Naive thymus-derived CD8-positive, alpha-beta T cell (primary cell): ENCODE results near the gene BTBD2. TPM values are rescaled to one million over a fixed set of nuclear protein-coding genes. Genes with fewer than 3 reads are reported as not detected.

Source experiments
- ATAC-seq, 2 donors: fragments of 150-1000 bp; cut with Tn5 transposase in 1 of 2; sonication (Bioruptor Pico), chemical (Tn5 transposase) in 1 of 2; 1 replicate in 1 of 2; 2 replicates in 1 of 2; pipeline ENCODE4 v1.10.0; 2021; ENCODE audit warnings: mild to moderate bottlenecking in 2 of 2, moderate library complexity in 2 of 2
- POLR2A ChIA-PET: fragments of 350-600 bp; sonication (Branson Sonifier 250); formaldehyde crosslinking; loops from one replicate; lab custom pipeline; 2021; ENCODE audit warnings: antibody characterized with exemption; lab: Charles Lee
- DNase-seq, 10 donors: peaks; one replicate each; pipeline versions ENCODE4 v3.0.0 to v3.0.0-alpha.2; 2020 to 2022
- H3K27ac Mint-ChIP-seq, 10 donors: one replicate each; pipeline ENCODE4 v1.8.0; 2020 to 2022; ENCODE audit warnings: mild to moderate bottlenecking in 10 of 10, mixed read lengths in 10 of 10, moderate library complexity in 4 of 10, inconsistent platforms in 1 of 10
- H3K27me3 Mint-ChIP-seq, 5 donors: one replicate each; pipeline ENCODE4 v1.8.0; 2021 to 2022; ENCODE audit warnings: mixed read lengths in 5 of 5
- H3K36me3 Mint-ChIP-seq, 3 donors: one replicate each; pipeline ENCODE4 v1.8.0; 2020 to 2022; ENCODE audit warnings: mixed read lengths in 3 of 3, mild to moderate bottlenecking in 2 of 3, inconsistent platforms in 1 of 3
- H3K4me1 Mint-ChIP-seq, 4 donors: one replicate each; pipeline ENCODE4 v1.8.0; 2021 to 2022; ENCODE audit warnings: mixed read lengths in 4 of 4
- H3K4me3 Mint-ChIP-seq, 10 donors: one replicate each; pipeline ENCODE4 v1.8.0; 2020 to 2022; ENCODE audit warnings: mild to moderate bottlenecking in 10 of 10, mixed read lengths in 10 of 10, moderate library complexity in 6 of 10, inconsistent platforms in 1 of 10
- H3K9me3 Mint-ChIP-seq, 9 donors: one replicate each; pipeline ENCODE4 v1.8.0; 2020 to 2022; ENCODE audit warnings: mixed read lengths in 9 of 9, mild to moderate bottlenecking in 3 of 9, inconsistent platforms in 1 of 9, moderate library complexity in 1 of 9
- polyA plus RNA-seq, 3 donors: library from polyadenylated mRNA; unstranded; fragments of 300-500 nt; fragmentation: Illumina TruSeq; gene quantifications; one replicate each; pipeline ENCODE4 v1.2.3, GENCODE V29; 2021
- total RNA-seq, 8 experiments: library from RNA in 2 of 8; stranded (reverse) in 2 of 8; gene quantifications; one replicate each; pipeline ENCODE4 v1.2.3 and lab custom pipeline; 2021 to 2026

Gene BTBD2
- total RNA-seq, result 10 to 100 TPM; 58.0 to 64.1 TPM
- polyA plus RNA-seq, result 1 to 10 TPM; 3.2 to 7.3 (median 4.8) TPM
- total RNA-seq (lab: John Stamatoyannopoulos, UW), result 14.0 to 54.9 (median 40.6) reads per million in 6 experiments

- ATAC-seq, result peak in 1 of 2 donors; percentile 18
These were observed at the start of gene BTBD2 for GRCh38 chr19:2015608-2015950. TSS of gene BTBD2 (minus strand) at chr19:2015714. CDS start at chr19:2015703, 11 bp downstream.

GRCh38 chr19:2064788-2065524 lies 49.4 kb upstream of the BTBD2 start:
- POLR2A ChIA-PET, result interaction anchor here (0.6 to 9.9 kb wide), 3 partner anchors 8 to 265 kb away, joined by 3 to 112 read pairs (median 4); partner anchors contain the start of gene MKNK2
- H3K27ac Mint-ChIP-seq, result peak overlapping the region; percentile 14 to 80 (median 52)
- no peak for ATAC-seq
- DNase-seq, result no peak
- no peaks in the 10 kb centered on the region for H3K9me3 Mint-ChIP-seq
- peaks cover 9 to 44% (median 37%) of the 10 kb centered on the region in 4 donors for H3K4me1 Mint-ChIP-seq
- H3K4me3 Mint-ChIP-seq, result no peak overlapping the region
- no peaks in the 10 kb centered on the region for H3K27me3 Mint-ChIP-seq
- no peaks in the 10 kb centered on the region for H3K36me3 Mint-ChIP-seq

More at GRCh38 chr19:2015608-2015950, at the start of gene BTBD2:
- Mint-ChIP-seq H3K4me3 (peak within 1 kb of the TSS; percentile 62 to 87 (median 69)), H3K27me3 (no peaks in the 10 kb centered on the region), H3K9me3 (no peaks in the 10 kb centered on the region), H3K36me3 (peaks cover 0 to 13% (median 6%) of the 10 kb centered on the region in 3 donors), H3K27ac (peak within 1 kb of the TSS in 9 of 10 donors; percentile 9 to 85 (median 63)), H3K4me1 (peaks cover 11 to 41% (median 29%) of the 10 kb centered on the region in 4 donors)
- POLR2A ChIA-PET, result interaction anchor here (1.0 to 2.3 kb wide), 2 partner anchors 32 to 36 kb away, joined by 3 to 6 read pairs; no protein-coding TSS in a partner anchor
- peak in 5 of 10 donors; percentile 21 to 51 (median 33) for DNase-seq

- ATAC-seq (no peak), DNase-seq (no peak)
- H3K4me3 Mint-ChIP-seq, result no peak overlapping the region
- POLR2A ChIA-PET, result interaction anchor here (0.9 to 9.9 kb wide), 3 partner anchors 8 to 20 kb away, joined by 4 to 112 read pairs (median 38); partner anchors contain the start of gene MKNK2
- H3K9me3 Mint-ChIP-seq, result no peaks in the 10 kb centered on the region
- no peaks in the 10 kb centered on the region for H3K36me3 Mint-ChIP-seq
- H3K4me1 Mint-ChIP-seq, result peaks cover 5 to 41% (median 34%) of the 10 kb centered on the region in 4 donors
- H3K27me3 Mint-ChIP-seq, result no peaks in the 10 kb centered on the region
- H3K27ac Mint-ChIP-seq, result peak overlapping the region in 6 of 10 donors; percentile 14 to 65 (median 40)
These were observed 48.9 kb upstream of the BTBD2 start for GRCh38 chr19:2064395-2064787.

GRCh38 chr19:2063824-2064223 lies 48.3 kb upstream of the BTBD2 start:
- H3K27me3 Mint-ChIP-seq, result no peaks in the 10 kb centered on the region
- no peak for ATAC-seq
- POLR2A ChIA-PET, result interaction anchor here (3.0 to 17.6 kb wide), 4 partner anchors 14 to 30 kb away, joined by 33 to 255 read pairs (median 75); partner anchors contain the start of genes MKNK2 and MOB3A

GRCh38 chr19:2062770-2063169 lies 47.3 kb upstream of the BTBD2 start:
- DNase-seq, result no peak
- ATAC-seq, result no peak
- peaks cover 8 to 47% (median 37%) of the 10 kb centered on the region in 4 donors for H3K4me1 Mint-ChIP-seq
- H3K27ac Mint-ChIP-seq, result peak overlapping the region in 9 of 10 donors; percentile 44 to 98 (median 97)
- POLR2A ChIA-PET, result interaction anchor here (1.3 to 17.6 kb wide), 6 partner anchors 12 to 44 kb away, joined by 8 to 255 read pairs (median 36); partner anchors contain the start of genes MKNK2 and MOB3A
- H3K27me3 Mint-ChIP-seq, result no peaks in the 10 kb centered on the region
- H3K36me3 Mint-ChIP-seq, result no peaks in the 10 kb centered on the region
- peak overlapping the region; percentile 66 to 96 (median 90) for H3K4me3 Mint-ChIP-seq
- H3K9me3 Mint-ChIP-seq, result no peaks in the 10 kb centered on the region

More at GRCh38 chr19:2063824-2064223, 48.3 kb upstream of the BTBD2 start:
- Mint-ChIP-seq H3K9me3 (no peaks in the 10 kb centered on the region), H3K4me1 (peaks cover 5 to 42% (median 30%) of the 10 kb centered on the region in 4 donors), H3K36me3 (no peaks in the 10 kb centered on the region), H3K27ac (peak overlapping the region in 8 of 10 donors; percentile 32 to 89 (median 60)), H3K4me3 (peak overlapping the region in 6 of 10 donors; percentile 7 to 66 (median 32))
- DNase-seq, result no peak

- POLR2A ChIA-PET, result interaction anchor here (1.0 to 17.6 kb wide), 10 partner anchors 8 to 165 kb away, joined by 3 to 255 read pairs (median 10); partner anchors contain the start of genes MKNK2 and MOB3A
- no peaks in the 10 kb centered on the region for H3K36me3 Mint-ChIP-seq
- DNase-seq (no peak), ATAC-seq (no peak)
- H3K4me3 Mint-ChIP-seq, result peak overlapping the region; percentile 86 to 96 (median 92)
- H3K27me3 Mint-ChIP-seq, result no peaks in the 10 kb centered on the region
- no peaks in the 10 kb centered on the region for H3K9me3 Mint-ChIP-seq
- H3K4me1 Mint-ChIP-seq, result peaks cover 8 to 51% (median 37%) of the 10 kb centered on the region in 4 donors
- peak overlapping the region; percentile 44 to 98 (median 94) for H3K27ac Mint-ChIP-seq
These were observed 46.8 kb upstream of the BTBD2 start for GRCh38 chr19:2062389-2062729.

GRCh38 chr19:2061495-2062388 lies 46.2 kb upstream of the BTBD2 start:
- no peaks in the 10 kb centered on the region for H3K27me3 Mint-ChIP-seq
- no peaks in the 10 kb centered on the region for H3K9me3 Mint-ChIP-seq
- peaks cover 8 to 56% (median 38%) of the 10 kb centered on the region in 4 donors for H3K4me1 Mint-ChIP-seq
- POLR2A ChIA-PET, result interaction anchor here (1.0 to 17.6 kb wide), 11 partner anchors 9 to 164 kb away, joined by 3 to 255 read pairs (median 8); partner anchors contain the start of genes MKNK2 and MOB3A
- H3K27ac Mint-ChIP-seq, result peak overlapping the region; percentile 87 to 98 (median 98)
- peak; percentile 89 to 93 for ATAC-seq
- H3K4me3 Mint-ChIP-seq, result peak overlapping the region; percentile 86 to 96 (median 92)
- no peaks in the 10 kb centered on the region for H3K36me3 Mint-ChIP-seq
- peak; percentile 99 to 100 (median 100) for DNase-seq

- peak; percentile 62 to 73 for ATAC-seq
These were observed 45.5 kb upstream of the BTBD2 start for GRCh38 chr19:2060884-2061494.

GRCh38 chr19:2059422-2060201 lies 44.1 kb upstream of the BTBD2 start:
- ATAC-seq (no peak), DNase-seq (no peak)
- POLR2A ChIA-PET, result interaction anchor here (0.6 to 17.6 kb wide), 10 partner anchors 10 to 677 kb away, joined by 3 to 255 read pairs (median 6); partner anchors contain the start of genes MKNK2 and MOB3A
- no peaks in the 10 kb centered on the region for H3K9me3 Mint-ChIP-seq
- H3K36me3 Mint-ChIP-seq, result no peaks in the 10 kb centered on the region
- H3K27ac Mint-ChIP-seq, result peak overlapping the region; percentile 92 to 100 (median 98)
- H3K27me3 Mint-ChIP-seq, result no peaks in the 10 kb centered on the region
- H3K4me3 Mint-ChIP-seq, result peak overlapping the region; percentile 85 to 95 (median 92)
- H3K4me1 Mint-ChIP-seq, result peaks cover 15 to 65% (median 50%) of the 10 kb centered on the region in 4 donors

More at GRCh38 chr19:2060884-2061494, 45.5 kb upstream of the BTBD2 start:
- peak overlapping the region; percentile 86 to 96 (median 94) for H3K4me3 Mint-ChIP-seq
- H3K9me3 Mint-ChIP-seq, result no peaks in the 10 kb centered on the region
- peak overlapping the region; percentile 92 to 100 (median 98) for H3K27ac Mint-ChIP-seq
- no peaks in the 10 kb centered on the region for H3K36me3 Mint-ChIP-seq
- H3K4me1 Mint-ChIP-seq, result peaks cover 10 to 61% (median 41%) of the 10 kb centered on the region in 4 donors
- POLR2A ChIA-PET, result interaction anchor here (1.0 to 17.6 kb wide), 14 partner anchors 9 to 163 kb away, joined by 3 to 255 read pairs (median 7); partner anchors contain the start of genes MKNK2 and MOB3A
- H3K27me3 Mint-ChIP-seq, result no peaks in the 10 kb centered on the region
- no peak for DNase-seq

GRCh38 chr19:2058570-2059421 lies 43.3 kb upstream of the BTBD2 start:
- Mint-ChIP-seq H3K36me3 (no peaks in the 10 kb centered on the region), H3K27ac (peak overlapping the region; percentile 78 to 93 (median 90)), H3K4me3 (peak overlapping the region; percentile 44 to 70 (median 62)), H3K27me3 (no peaks in the 10 kb centered on the region), H3K4me1 (peaks cover 15 to 70% (median 51%) of the 10 kb centered on the region in 4 donors), H3K9me3 (no peaks in the 10 kb centered on the region)
- POLR2A ChIA-PET, result interaction anchor here (0.6 to 17.6 kb wide), 9 partner anchors 9 to 161 kb away, joined by 3 to 255 read pairs (median 5); partner anchors contain the start of gene MKNK2
- ATAC-seq (no peak), DNase-seq (no peak)
